ENCODE measurements around the gene SKIL.
"Not testable (repeated sequence)": the region's sequence is repeated elsewhere in the genome, so short reads cannot be mapped to it uniquely, and the experiment has no call there.

Gene SKIL
- total RNA-seq: 81.7 to 238 reads per million in 2 experiments

GRCh38 chr3:170357176-170358041, at the start of gene SKIL:
Gene SKIL (plus strand): TSS chr3:170357715. CDS start chr3:170360332, 2,617 bp downstream.
- peak; percentile 97 for DNase-seq (ENCODE audit: low read depth)

- DNase-seq (ENCODE audit: low read depth): no peak
These were observed 48.5 kb upstream of the SKIL start for GRCh38 chr3:170309046-170309445.

GRCh38 chr3:170317954-170318353, 39.6 kb upstream of the SKIL start:
- DNase-seq (ENCODE audit: low read depth): no peak

GRCh38 chr3:170320461-170321121, 36.9 kb upstream of the SKIL start:
- no peak for DNase-seq (ENCODE audit: low read depth)

- no peak for DNase-seq (ENCODE audit: low read depth)
These were observed 36.0 kb upstream of the SKIL start for GRCh38 chr3:170321321-170322034.

GRCh38 chr3:170322566-170323269, 34.8 kb upstream of the SKIL start:
- DNase-seq (ENCODE audit: low read depth): no peak

- no peak for DNase-seq (ENCODE audit: low read depth)
These were observed 34.2 kb upstream of the SKIL start for GRCh38 chr3:170323331-170323730.

- no peak for DNase-seq (ENCODE audit: low read depth)
These were observed 32.6 kb upstream of the SKIL start for GRCh38 chr3:170324962-170325361.

GRCh38 chr3:170327040-170327808, 30.3 kb upstream of the SKIL start:
- no peak for DNase-seq (ENCODE audit: low read depth)

- DNase-seq (ENCODE audit: low read depth): not testable (repeated sequence)
These were observed 29.5 kb upstream of the SKIL start for GRCh38 chr3:170327868-170328548.

GRCh38 chr3:170330366-170330765, 27.1 kb upstream of the SKIL start:
- no peak for DNase-seq (ENCODE audit: low read depth)

- DNase-seq (ENCODE audit: low read depth): no peak
These were observed 26.4 kb upstream of the SKIL start for GRCh38 chr3:170331143-170331542.

- DNase-seq (ENCODE audit: low read depth): no peak
These were observed 20.1 kb upstream of the SKIL start for GRCh38 chr3:170337420-170337819.

GRCh38 chr3:170338690-170339340, 18.7 kb upstream of the SKIL start:
- DNase-seq (ENCODE audit: low read depth): no peak

GRCh38 chr3:170342273-170342672, 15.2 kb upstream of the SKIL start:
- DNase-seq (ENCODE audit: low read depth): not testable (repeated sequence)

- DNase-seq (ENCODE audit: low read depth): not testable (repeated sequence)
These were observed 13.7 kb upstream of the SKIL start for GRCh38 chr3:170343859-170344258.

- DNase-seq (ENCODE audit: low read depth): no peak
These were observed 12.5 kb upstream of the SKIL start for GRCh38 chr3:170344971-170345370.

- DNase-seq (ENCODE audit: low read depth): no peak
These were observed 10.8 kb upstream of the SKIL start for GRCh38 chr3:170346481-170347392.

Measured in T follicular helper cell (primary cell).